Trophoblast cell (in vitro differentiated cells and primary cell): ENCODE data around the gene PASK.

Experiments used
- DNase-seq, 2 donors: peaks; one replicate each; pipeline ENCODE4 v3.0.0-alpha.2; 2016
- H2AFZ ChIP-seq: 2 replicates; pipeline ENCODE4 v1.6.1; 2013; ENCODE audit warnings: low read length, moderate library complexity, mild to moderate bottlenecking; ENCODE audit not compliant: insufficient read depth, poor library complexity
- H2AK5ac ChIP-seq: 2 replicates; pipeline ENCODE4 v1.6.1; 2013; ENCODE audit warnings: mild to moderate bottlenecking, low read length
- H2BK120ac ChIP-seq: 2 replicates; pipeline ENCODE4 v1.6.1; 2013; ENCODE audit warnings: low read length, mild to moderate bottlenecking, moderate library complexity; ENCODE audit not compliant: insufficient read depth, poor library complexity
- H2BK12ac ChIP-seq: 2 replicates; pipeline ENCODE4 v1.6.1; 2013; ENCODE audit warnings: mild to moderate bottlenecking, low read length, moderate library complexity
- H2BK5ac ChIP-seq: 2 replicates; pipeline ENCODE4 v1.6.1; 2013; ENCODE audit warnings: low read length, low read depth, moderate library complexity, mild to moderate bottlenecking; ENCODE audit not compliant: poor library complexity
- H3K14ac ChIP-seq: 2 replicates; pipeline ENCODE4 v1.6.1; 2013; ENCODE audit warnings: mild to moderate bottlenecking, low read length
- H3K18ac ChIP-seq: 2 replicates; pipeline ENCODE4 v1.6.1; 2013; ENCODE audit warnings: mild to moderate bottlenecking, low read length
- H3K23ac ChIP-seq: 2 replicates; pipeline ENCODE4 v1.6.1; 2013; ENCODE audit warnings: low read length
- H3K27ac ChIP-seq: 2 replicates; pipeline ENCODE4 v1.5.1; 2013; ENCODE audit warnings: low read depth, mild to moderate bottlenecking, inconsistent platforms, low read length, moderate library complexity
- H3K27me3 ChIP-seq: 2 replicates; pipeline ENCODE4 v1.6.1; 2013; ENCODE audit warnings: inconsistent platforms, mild to moderate bottlenecking, low read length, moderate library complexity; ENCODE audit not compliant: insufficient read depth
- H3K36me3 ChIP-seq, 2 experiments: 1 replicate in 1 of 2; 2 replicates in 1 of 2; pipeline ENCODE4 v1.6.1; 2013; ENCODE audit warnings: low read length in 2 of 2, mild to moderate bottlenecking in 2 of 2, moderate library complexity in 1 of 2; ENCODE audit not compliant: insufficient read depth in 2 of 2, control insufficient read depth in 1 of 2
- H3K4ac ChIP-seq: 2 replicates; pipeline ENCODE4 v1.6.1; 2013; ENCODE audit warnings: low read depth, mild to moderate bottlenecking, low read length, moderate library complexity
- H3K4me1 ChIP-seq, 2 experiments: 1 replicate in 1 of 2; 2 replicates in 1 of 2; pipeline ENCODE4 v1.6.1; 2013; ENCODE audit warnings: low read length in 2 of 2, mild to moderate bottlenecking in 2 of 2, moderate library complexity in 1 of 2; ENCODE audit not compliant: insufficient read depth in 2 of 2, control insufficient read depth in 1 of 2
- H3K4me2 ChIP-seq: 2 replicates; pipeline ENCODE4 v1.6.1; 2013; ENCODE audit warnings: inconsistent platforms, mild to moderate bottlenecking, low read length, moderate library complexity
- H3K4me3 ChIP-seq: 2 replicates; pipeline ENCODE4 v1.5.1; 2013; ENCODE audit warnings: mild to moderate bottlenecking, low read depth, low read length, inconsistent platforms
- H3K79me1 ChIP-seq: one replicate; pipeline ENCODE4 v1.6.1; 2013; ENCODE audit warnings: low read length
- H3K79me2 ChIP-seq: 2 replicates; pipeline ENCODE4 v1.6.1; 2013; ENCODE audit warnings: low read length, mild to moderate bottlenecking; ENCODE audit not compliant: control insufficient read depth, insufficient read depth, poor library complexity
- H3K9ac ChIP-seq: 2 replicates; pipeline ENCODE4 v1.6.1; 2013; ENCODE audit warnings: mild to moderate bottlenecking, low read length
- H3K9me3 ChIP-seq: 2 replicates; pipeline ENCODE4 v1.6.1; 2013; ENCODE audit warnings: low read depth, mild to moderate bottlenecking, control low read depth, inconsistent platforms, low read length; ENCODE audit not compliant: insufficient read depth
- H4K12ac ChIP-seq: 2 replicates; pipeline ENCODE4 v1.6.1; 2013; ENCODE audit warnings: low read depth, mild to moderate bottlenecking, low read length, moderate library complexity
- H4K8ac ChIP-seq: 2 replicates; pipeline ENCODE4 v1.6.1; 2013; ENCODE audit warnings: low read depth, mild to moderate bottlenecking, low read length, moderate library complexity
- H4K91ac ChIP-seq: one replicate; pipeline ENCODE4 v1.6.1; 2013; ENCODE audit warnings: low read depth, mild to moderate bottlenecking, low read length, moderate library complexity
- WGBS: extraction: QIAGEN DNeasy Blood & Tissue Kit; methylation state at CpG from one replicate; pipeline ENCODE4 v1.1.7; 2013; ENCODE audit warnings: missing lambda C conversion rate; ENCODE audit not compliant: insufficient read length, insufficient coverage; ENCODE audit errors: extremely low coverage; 5-methylcytosine and 5-hydroxymethylcytosine counted together

Gene PASK

GRCh38 chr2:241190291-241190981, 41.2 kb upstream of the PASK start:
- H3K4me2 ChIP-seq, result no peak overlapping the region
- no peak overlapping the region for H2BK120ac ChIP-seq

DNA sequence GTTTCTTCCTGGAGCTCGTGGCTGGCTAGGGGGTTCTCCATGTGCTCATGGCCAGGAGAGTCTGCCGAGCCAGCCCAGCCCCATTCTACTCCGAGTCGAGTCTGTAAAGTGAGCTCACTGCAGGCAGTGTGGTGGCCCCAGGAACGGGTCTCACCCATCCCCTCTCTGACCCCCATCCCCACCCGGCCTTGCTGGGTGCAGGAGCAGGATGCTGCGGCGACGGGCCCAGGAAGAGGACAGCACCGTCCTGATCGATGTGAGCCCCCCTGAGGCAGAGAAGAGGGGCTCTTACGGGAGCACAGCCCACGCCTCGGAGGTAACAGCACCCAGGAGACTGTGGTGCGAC, 40.6 kb upstream of the PASK start:
- Histone ChIP-seq H2BK12ac (no peak overlapping the region), H3K79me2 (no peaks in the 10 kb centered on the region), H3K36me3 (no peaks in the 10 kb centered on the region), H3K79me1 (no peaks in the 10 kb centered on the region), H4K8ac (no peak overlapping the region), H3K4me1 (peaks cover 0 to 3% of the 10 kb centered on the region in 2 experiments), H3K4me3 (no peak overlapping the region), H3K4me2 (no peak overlapping the region), H4K91ac (no peak overlapping the region), H3K4ac (no peak overlapping the region), H2AK5ac (no peak overlapping the region), H2BK120ac (no peak overlapping the region), H4K12ac (no peak overlapping the region), H2AFZ (no peak overlapping the region), H3K23ac (no peak overlapping the region), H3K18ac (no peak overlapping the region), H2BK5ac (no peak overlapping the region), H3K14ac (no peak overlapping the region), H3K27ac (no peak overlapping the region), H3K27me3 (no peaks in the 10 kb centered on the region), H3K9ac (no peak overlapping the region), H3K9me3 (no peaks in the 10 kb centered on the region)
- no peak for DNase-seq
- WGBS, result no CpG with 5 or more reads among the region's 15 CpGs

More at GRCh38 chr2:241190291-241190981, 41.2 kb upstream of the PASK start:
- Histone ChIP-seq H3K4me1 (peaks cover 0 to 3% of the 10 kb centered on the region in 2 experiments), H3K79me1 (no peaks in the 10 kb centered on the region), H2AK5ac (no peak overlapping the region), H4K12ac (no peak overlapping the region), H4K91ac (no peak overlapping the region), H3K18ac (no peak overlapping the region), H3K36me3 (no peaks in the 10 kb centered on the region), H3K27me3 (no peaks in the 10 kb centered on the region), H3K27ac (no peak overlapping the region), H2BK12ac (no peak overlapping the region), H3K9me3 (no peaks in the 10 kb centered on the region), H3K14ac (no peak overlapping the region), H2BK5ac (no peak overlapping the region), H3K79me2 (no peaks in the 10 kb centered on the region), H3K23ac (no peak overlapping the region), H4K8ac (no peak overlapping the region), H2AFZ (no peak overlapping the region), H3K4ac (no peak overlapping the region), H3K9ac (no peak overlapping the region), H3K4me3 (no peak overlapping the region)
- no CpG with 5 or more reads among the region's 19 CpGs for WGBS
- no peak for DNase-seq

- Histone ChIP-seq H3K18ac (no peak overlapping the region), H3K4me2 (no peak overlapping the region), H3K4me1 (peaks cover 0 to 3% of the 10 kb centered on the region in 2 experiments), H3K14ac (no peak overlapping the region), H2AFZ (no peak overlapping the region), H3K4me3 (no peak overlapping the region), H2AK5ac (no peak overlapping the region), H4K12ac (no peak overlapping the region), H4K91ac (no peak overlapping the region), H3K4ac (no peak overlapping the region), H3K79me2 (no peaks in the 10 kb centered on the region), H2BK120ac (no peak overlapping the region), H3K23ac (no peak overlapping the region), H3K27ac (no peak overlapping the region), H3K79me1 (no peaks in the 10 kb centered on the region), H4K8ac (no peak overlapping the region), H3K27me3 (no peaks in the 10 kb centered on the region), H2BK5ac (no peak overlapping the region), H3K36me3 (no peaks in the 10 kb centered on the region), H2BK12ac (no peak overlapping the region), H3K9ac (no peak overlapping the region), H3K9me3 (no peaks in the 10 kb centered on the region)
- no peak for DNase-seq
- WGBS, result no CpG with 5 or more reads among the region's 32 CpGs
These were observed 40.0 kb upstream of the PASK start for GRCh38 chr2:241189093-241189855.

DNA sequence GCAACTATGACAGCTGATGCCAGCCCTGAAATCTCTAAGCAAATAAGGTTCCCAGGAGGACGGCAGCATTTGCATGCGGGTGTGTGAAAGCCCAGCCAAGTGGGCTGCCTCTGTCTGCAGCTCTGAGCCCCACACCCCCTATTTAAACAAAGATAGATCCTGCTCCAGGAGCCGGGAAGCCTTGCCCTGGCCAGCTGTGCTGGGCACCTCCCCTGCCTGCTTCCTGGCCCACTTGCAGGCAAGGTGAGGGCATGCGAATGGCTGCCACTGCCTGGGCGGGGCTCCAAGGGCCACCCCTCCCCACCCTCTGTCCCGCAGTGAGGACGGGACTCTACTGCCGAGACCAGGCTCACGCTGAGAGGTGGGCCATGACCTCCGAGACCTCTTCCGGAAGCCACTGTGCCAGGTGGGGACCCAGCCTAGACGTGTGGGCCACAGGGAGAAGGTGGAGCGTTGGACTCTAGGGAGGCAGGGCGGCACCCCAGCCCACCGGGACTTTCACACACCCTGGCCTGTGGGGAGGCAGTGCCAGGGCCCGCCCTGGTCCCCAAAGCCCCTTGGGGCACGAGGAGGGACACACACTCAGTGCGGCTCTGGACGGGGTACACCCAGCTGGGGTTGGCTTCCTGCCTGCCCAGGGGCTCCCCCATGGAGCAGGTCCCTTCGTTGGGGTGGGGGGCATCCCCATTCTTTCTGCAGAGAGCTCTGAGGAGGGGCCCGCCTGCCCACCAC, 39.3 kb upstream of the PASK start, which contains the start of gene ANO7:
Gene ANO7 (plus strand): TSS at position 317 of the 732 bp plus-strand sequence. CDS start 1,387 bp downstream, outside the sequence.
- H2BK5ac ChIP-seq, result no peak within 1 kb of the TSS
- no peak within 1 kb of the TSS for H2AK5ac ChIP-seq
- no peak within 1 kb of the TSS for H3K18ac ChIP-seq
- H3K9ac ChIP-seq, result no peak within 1 kb of the TSS
- H2BK120ac ChIP-seq, result no peak within 1 kb of the TSS
- no peaks in the 10 kb centered on the region for H3K27me3 ChIP-seq
- H3K14ac ChIP-seq, result no peak within 1 kb of the TSS
- H2AFZ ChIP-seq, result no peak within 1 kb of the TSS
- H4K8ac ChIP-seq, result no peak within 1 kb of the TSS
- no peak within 1 kb of the TSS for H4K91ac ChIP-seq
- no peak within 1 kb of the TSS for H3K4me2 ChIP-seq
- H3K4ac ChIP-seq, result no peak within 1 kb of the TSS
- H3K79me1 ChIP-seq, result no peaks in the 10 kb centered on the region
- peaks cover 0 to 2% of the 10 kb centered on the region in 2 experiments for H3K36me3 ChIP-seq
- H2BK12ac ChIP-seq, result no peak within 1 kb of the TSS
- DNase-seq, result no peak
- H3K23ac ChIP-seq, result no peak within 1 kb of the TSS
- H4K12ac ChIP-seq, result no peak within 1 kb of the TSS
- no peaks in the 10 kb centered on the region for H3K9me3 ChIP-seq
- peaks cover 0 to 3% of the 10 kb centered on the region in 2 experiments for H3K4me1 ChIP-seq
- no peak within 1 kb of the TSS for H3K27ac ChIP-seq
- WGBS, result no CpG with 5 or more reads among the region's 21 CpGs
- no peak within 1 kb of the TSS for H3K4me3 ChIP-seq
- no peaks in the 10 kb centered on the region for H3K79me2 ChIP-seq
